ENCODE measurements around the gene SNRNP25. TPM values are rescaled to one million over a fixed set of nuclear protein-coding genes. Genes with fewer than 3 reads are reported as not detected.

The SNRNP25 gene
- total and polyA plus RNA-seq, 9 of the 15 experiments (the other 6 are each of a cell fraction or from before 2014, with no cell fraction given), result 59.0 to 176 (median 108) TPM

GRCh38 chr16:77807-78443 lies 24.3 kb downstream of the SNRNP25 start, which contains the start of gene MPG (continued):
- TF ChIP-seq CHD7 (IDR thresholded peaks at IDR 0.05; ENCODE audit: low read depth, low read length), result no peak
- TF ChIP-seq USF2 (CRISPR knock-in tag; IDR thresholded peaks at IDR 0.05), result peak; percentile 60
- TF ChIP-seq CHCHD3 (CRISPR knock-in tag; IDR thresholded peaks at IDR 0.05), result no peak
- TF ChIP-seq HDAC2 (IDR thresholded peaks at IDR 0.05), result no peak
- TF ChIP-seq THRB (CRISPR knock-in tag; conservative IDR thresholded peaks at IDR 0.05), result no peak
- peak; percentile 71 for TF ChIP-seq L3MBTL2 (IDR thresholded peaks at IDR 0.05)
- no peak for TF ChIP-seq NR2C2 (CRISPR knock-in tag; IDR thresholded peaks at IDR 0.05)
- TF ChIP-seq NR2C2 (tag; IDR thresholded peaks at IDR 0.05), result no peak; the same call in 1 of the 2 replicates
- TF ChIP-seq ATF1 (CRISPR knock-in tag; IDR thresholded peaks at IDR 0.05), result no peak
- TF ChIP-seq ATF1 (tag; IDR thresholded peaks at IDR 0.05), result no peak
- TF ChIP-seq ARID2 (IDR thresholded peaks at IDR 0.05), result no peak
- TF ChIP-seq ELF2 (CRISPR knock-in tag; IDR thresholded peaks at IDR 0.05), result no peak
